Esophagus muscularis mucosa (tissue), 4 donors: ENCODE measurements around the gene NEK5. TPM values are rescaled to one million over a fixed set of nuclear protein-coding genes. Genes with fewer than 3 reads are reported as not detected.

Source experiments
- DNase-seq: peaks from one replicate; pipeline ENCODE4 v3.0.0-alpha.2; 2017; ENCODE audit errors: extremely low spot score
- H3K27ac ChIP-seq, 4 donors: fragments of 200-600 bp; sonication (generic); replicated peaks in 1 of 4; 1 replicate in 3 of 4; 2 replicates in 1 of 4; pipeline ENCODE4 v1.5.1; 2016 to 2019; ENCODE audit warnings: mild to moderate bottlenecking in 1 of 4
- H3K27me3 ChIP-seq, 4 donors: fragments of 200-600 bp; sonication (generic); one replicate each; pipeline versions ENCODE4 v1.5.1 to v1.6.0; 2016 to 2019
- H3K36me3 ChIP-seq, 4 donors: fragments of 200-600 bp; sonication (generic); one replicate each; pipeline ENCODE4 v1.5.1; 2016 to 2019
- H3K4me1 ChIP-seq, 4 donors: fragments of 200-600 bp; sonication (generic); one replicate each; pipeline ENCODE4 v1.5.1; 2016 to 2019
- H3K4me3 ChIP-seq, 4 donors: fragments of 200-600 bp; sonication (generic); 1 replicate in 2 of 4; 2 replicates in 2 of 4; pipeline ENCODE4 v1.5.1; 2016 to 2019; ENCODE audit warnings: mild to moderate bottlenecking in 4 of 4, moderate library complexity in 1 of 4
- H3K9me3 ChIP-seq, 4 donors: fragments of 200-600 bp; sonication (generic); 1 replicate in 3 of 4; 2 replicates in 1 of 4; pipeline ENCODE4 v1.5.1; 2016 to 2019
- CTCF ChIP-seq, 3 experiments: fragments of 200-600 bp in 2 of 3; fragments of 450-650 bp in 1 of 3; sonication (generic) in 2 of 3; IDR thresholded peaks; one replicate each; pipeline ENCODE4 v1.5.1; 2017 to 2019; ENCODE audit warnings: antibody characterized with exemption in 3 of 3, mild to moderate bottlenecking in 2 of 3, moderate library complexity in 1 of 3
- EP300 ChIP-seq: sonication (generic); formaldehyde crosslinking; IDR thresholded peaks from one replicate; pipeline ENCODE4 v1.6.1; 2017; ENCODE audit warnings: antibody characterized with exemption
- POLR2A ChIP-seq: fragments of 450-650 bp; IDR thresholded peaks from one replicate; pipeline ENCODE4 v1.6.1; 2017; ENCODE audit warnings: antibody characterized with exemption, moderate library complexity, mild to moderate bottlenecking, low read depth
- POLR2AphosphoS5 ChIP-seq, 2 donors: sonication (generic); formaldehyde crosslinking; IDR thresholded peaks; one replicate each; pipeline ENCODE4 v1.6.1; 2017; ENCODE audit warnings: antibody characterized with exemption in 2 of 2
- WGBS: methylation state at CpG from one replicate; pipeline ENCODE4 v1.1.5; 2018; 5-methylcytosine and 5-hydroxymethylcytosine counted together
- intact Hi-C: fragments of 100-400 bp; cut with DNase I; formaldehyde crosslinking; loops from one replicate; pipeline ENCODE4 v1.15.1; 2023
- total RNA-seq, 4 donors: library from RNA; depleted of rRNA; stranded (reverse); fragments of >200 nt; gene quantifications; one replicate each; pipeline versions ENCODE4 v1.1.0 to v1.2.1, GENCODE V29; 2016

Gene NEK5
- total RNA-seq, 4 donors from 2014 or later, result 0.17 to 0.34 (median 0.26) TPM; not detected in 1

DNA sequence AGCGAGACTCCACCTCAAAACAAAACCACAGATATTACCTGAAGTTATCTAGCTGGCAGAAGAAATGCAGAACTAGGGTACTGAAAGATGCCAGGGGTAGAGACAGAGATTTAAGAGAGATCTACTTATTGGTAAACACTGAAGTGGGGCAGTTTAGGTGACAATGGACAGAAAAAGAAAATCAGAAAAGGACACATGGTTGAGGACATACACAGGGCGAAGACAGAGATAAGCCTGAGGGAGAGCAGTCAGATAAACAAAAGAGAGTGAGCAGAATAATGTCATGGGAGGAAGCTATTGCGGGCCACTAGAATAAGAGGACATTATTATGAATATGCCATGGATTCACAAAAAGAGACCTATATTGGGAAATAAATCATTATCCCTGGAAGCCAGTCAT lies 3.3 kb downstream of the NEK5 start:
- no peak for DNase-seq
- TF ChIP-seq POLR2AphosphoS5 (IDR thresholded peaks at IDR 0.05) (no peak), CTCF (IDR thresholded peaks at IDR 0.05) (no peak), EP300 (no peak), POLR2A (no peak)
- Histone ChIP-seq H3K4me3 (no peak overlapping the region), H3K4me1 (peaks cover 13 to 28% (median 24%) of the 10 kb centered on the region in 4 donors), H3K27me3 (no peaks in the 10 kb centered on the region), H3K27ac (no peak overlapping the region), H3K9me3 (no peaks in the 10 kb centered on the region), H3K36me3 (peaks cover 0 to under 1% (median 0%) of the 10 kb centered on the region in 4 donors)
- WGBS, result 92% methylated on average over 3 of the region's 3 CpGs
- intact Hi-C loops, result loop anchor here (5.0 kb wide), 4 partner anchors 123 to 327 kb away; partner anchors contain the start of gene VPS36

DNA sequence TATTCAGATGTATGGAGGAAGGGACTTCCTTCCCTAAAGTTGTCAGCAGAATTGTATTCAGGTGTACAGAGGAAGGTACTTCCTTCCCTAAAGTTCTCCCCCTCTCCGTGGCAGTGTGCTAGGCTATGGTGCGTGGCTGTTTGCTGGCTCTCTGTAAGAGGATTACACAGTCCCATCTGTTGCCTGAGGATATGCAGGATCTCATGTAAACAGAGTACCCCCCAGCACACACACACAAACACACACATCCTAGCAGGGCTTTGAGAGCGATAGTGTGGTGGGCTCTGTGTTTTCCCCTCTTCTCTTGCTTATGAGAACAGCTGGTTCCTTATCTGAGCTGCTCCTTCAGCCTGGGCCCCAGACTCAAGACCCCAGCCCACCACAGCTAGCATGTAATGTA lies 10.3 kb downstream of the NEK5 start:
- Histone ChIP-seq H3K9me3 (no peaks in the 10 kb centered on the region), H3K4me3 (no peak overlapping the region), H3K27ac (no peak overlapping the region), H3K27me3 (no peaks in the 10 kb centered on the region), H3K36me3 (no peaks in the 10 kb centered on the region), H3K4me1 (no peaks in the 10 kb centered on the region)
- intact Hi-C loops, result no loop called here
- TF ChIP-seq EP300, result no peak
- no peak for TF ChIP-seq CTCF (IDR thresholded peaks at IDR 0.05)
- TF ChIP-seq POLR2A, result no peak
- no peak for TF ChIP-seq POLR2AphosphoS5 (IDR thresholded peaks at IDR 0.05)
- WGBS, result 53% methylated on average over 3 of the region's 3 CpGs
- DNase-seq, result no peak

DNA sequence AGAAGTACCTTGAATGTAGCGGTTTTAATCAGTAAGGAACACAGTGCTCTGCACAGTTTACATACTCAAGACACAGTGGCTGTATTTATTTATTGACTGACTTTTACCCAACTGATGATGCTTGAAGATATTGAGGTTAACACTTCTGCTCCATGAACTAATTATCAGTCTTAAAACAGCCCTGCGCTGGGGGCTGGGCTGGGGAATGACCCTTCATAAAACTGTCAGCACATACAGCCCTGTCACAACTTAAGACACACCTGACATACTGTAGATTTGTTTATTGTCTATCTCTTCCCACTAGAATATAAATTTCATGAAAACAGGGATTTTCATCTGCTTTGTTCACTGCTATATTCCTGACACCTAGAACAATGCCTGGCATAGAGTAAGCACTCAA lies 10.8 kb downstream of the NEK5 start:
- no peak for DNase-seq
- no peaks in the 10 kb centered on the region for H3K27me3 ChIP-seq

GRCh38 chr13:52112591-52112990 lies 16.3 kb downstream of the NEK5 start:
- no peak for DNase-seq
- WGBS, result 36% methylated on average over 1 of the region's 1 CpG
- no peaks in the 10 kb centered on the region for H3K9me3 ChIP-seq
- no peaks in the 10 kb centered on the region for H3K4me1 ChIP-seq
- no peak overlapping the region for H3K4me3 ChIP-seq
- H3K27ac ChIP-seq, result no peak overlapping the region
- intact Hi-C loops, result no loop called here
- no peaks in the 10 kb centered on the region for H3K36me3 ChIP-seq
- no peaks in the 10 kb centered on the region for H3K27me3 ChIP-seq
- TF ChIP-seq POLR2AphosphoS5 (IDR thresholded peaks at IDR 0.05) (no peak), CTCF (IDR thresholded peaks at IDR 0.05) (no peak), POLR2A (no peak), EP300 (no peak)

More for the DNA sequence above, 10.8 kb downstream of the NEK5 start:
- Histone ChIP-seq H3K36me3 (no peaks in the 10 kb centered on the region), H3K4me3 (no peak overlapping the region), H3K27ac (no peak overlapping the region), H3K9me3 (no peaks in the 10 kb centered on the region), H3K4me1 (no peaks in the 10 kb centered on the region)
- TF ChIP-seq EP300, result no peak
- TF ChIP-seq POLR2AphosphoS5 (IDR thresholded peaks at IDR 0.05), result no peak
- no peak for TF ChIP-seq POLR2A
- TF ChIP-seq CTCF (IDR thresholded peaks at IDR 0.05), result no peak
- whole genome bisulfite sequencing, result 96% methylated on average over 2 of the region's 2 CpGs
- intact Hi-C loops, result no loop called here

- intact Hi-C loops, result no loop called here
- DNase-seq, result no peak
- Histone ChIP-seq H3K4me1 (no peaks in the 10 kb centered on the region), H3K4me3 (no peak overlapping the region), H3K27me3 (no peaks in the 10 kb centered on the region), H3K9me3 (no peaks in the 10 kb centered on the region), H3K27ac (no peak overlapping the region), H3K36me3 (no peaks in the 10 kb centered on the region)
- TF ChIP-seq POLR2AphosphoS5 (IDR thresholded peaks at IDR 0.05), result no peak
- TF ChIP-seq POLR2A, result no peak
- no peak for TF ChIP-seq CTCF (IDR thresholded peaks at IDR 0.05)
- 94% methylated on average over 1 of the region's 1 CpG for WGBS
Observed at GRCh38 chr13:52109116-52109670, 19.7 kb downstream of the NEK5 start.
